Mesangial cell (primary cell): ENCODE results near the gene NDUFB4. TPM values are rescaled to one million over a fixed set of nuclear protein-coding genes. Genes with fewer than 3 reads are reported as not detected.

Source experiments
- total RNA-seq: library from RNA; depleted of rRNA; stranded (reverse); fragments of >200 nt; gene quantifications from 2 replicates; pipeline ENCODE4 v1.2.3, GENCODE V29; 2015

NDUFB4 gene
- 132 and 192 TPM in 2 replicates for total RNA-seq

GRCh38 chr3:120596116-120596852 is at the start of gene NDUFB4:
Gene NDUFB4, plus strand, starts transcription at chr3:120596336. Its CDS starts 24 bp downstream, at chr3:120596360.

Other genes with a start within 250 kb of the NDUFB4 start
- gene LRRC58, start 247.0 kb upstream of the NDUFB4 start, total RNA-seq: 15.1 and 15.2 TPM in 2 replicates
- 223 and 285 TPM in 2 replicates for gene FSTL1, start 145.3 kb upstream of the NDUFB4 start, total RNA-seq
- 1.6 and 4.7 TPM in 2 replicates for gene HGD, start 85.9 kb downstream of the NDUFB4 start, total RNA-seq
- 7.1 and 14.5 TPM in 2 replicates for gene RABL3, start 146.2 kb downstream of the NDUFB4 start, total RNA-seq
- 10.1 and 10.9 TPM in 2 replicates for gene GTF2E1, start 146.4 kb downstream of the NDUFB4 start, total RNA-seq